ENCODE data around the gene RUSC1. TPM values are rescaled to one million over a fixed set of nuclear protein-coding genes. Genes with fewer than 3 reads are reported as not detected.

The RUSC1 gene
- total RNA-seq, 1 experiment from 2014 or later: 66.9 TPM

DNA sequence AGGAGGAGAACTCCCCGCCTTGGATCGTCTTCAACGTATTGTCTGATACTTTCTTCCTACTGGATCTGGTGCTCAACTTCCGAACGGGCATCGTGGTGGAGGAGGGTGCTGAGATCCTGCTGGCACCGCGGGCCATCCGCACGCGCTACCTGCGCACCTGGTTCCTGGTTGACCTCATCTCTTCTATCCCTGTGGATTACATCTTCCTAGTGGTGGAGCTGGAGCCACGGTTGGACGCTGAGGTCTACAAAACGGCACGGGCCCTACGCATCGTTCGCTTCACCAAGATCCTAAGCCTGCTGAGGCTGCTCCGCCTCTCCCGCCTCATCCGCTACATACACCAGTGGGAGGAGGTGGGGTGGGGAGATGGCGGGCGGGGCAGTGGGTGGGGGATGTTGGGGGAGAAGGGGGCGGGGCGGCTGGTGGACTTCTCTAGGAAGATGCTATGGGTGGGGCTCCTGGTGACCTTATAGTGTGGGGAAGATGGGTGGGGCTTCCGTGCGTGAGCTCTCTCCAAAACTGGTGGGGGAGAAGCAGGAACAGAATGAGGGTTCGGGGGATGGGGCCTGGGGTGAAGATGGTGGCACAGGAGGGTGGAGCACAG lies 38.1 kb upstream of the RUSC1 start:
- peaks cover 3 to 10% (median 7%) of the 10 kb centered on the region in 3 experiments; a peak in 5 of 7 replicates for H3K36me3 Mint-ChIP-seq (ENCODE audit: insufficient read depth in 1 of 3, low read depth in 3 of 3)
- Histone ChIP-seq H3K14ac (ENCODE audit: insufficient read depth, low read length) (no peak overlapping the region), H3K23me2 (ENCODE audit: insufficient read length, low read depth, low read length, poor library complexity, severe bottlenecking) (peaks cover 9% of the 10 kb centered on the region), H3K9me3 (ENCODE audit: control insufficient read depth, low read depth, low read length) (no peaks in the 10 kb centered on the region), H3K9ac (ENCODE audit: extremely low read depth, insufficient read length, low read length) (no peak overlapping the region), H3K4me2 (ENCODE audit: insufficient read depth, insufficient read length, low read length) (no peak overlapping the region), H3K27me3 (ENCODE audit: insufficient read depth, low read length) (no peaks in the 10 kb centered on the region), H2BK15ac (ENCODE audit: low read depth, low read length) (no peak overlapping the region), H3K79me1 (ENCODE audit: insufficient read depth, low read depth, low read length, poor library complexity, severe bottlenecking) (no peaks in the 10 kb centered on the region), H2BK5ac (ENCODE audit: insufficient read length, low read length) (no peak overlapping the region), H3K18ac (ENCODE audit: insufficient read length, low read depth, low read length) (no peak overlapping the region), H2BK120ac (ENCODE audit: low read depth, low read length, poor library complexity, severe bottlenecking) (no peak overlapping the region), H3T11ph (ENCODE audit: low read length) (no peak overlapping the region), H4K20me1 (ENCODE audit: control insufficient read depth, insufficient read depth, insufficient read length) (no peaks in the 10 kb centered on the region), H3K27ac (ENCODE audit: insufficient read length, low read depth, low read length) (no peak overlapping the region), H3K56ac (ENCODE audit: insufficient read length, low read depth, low read length) (no peak overlapping the region), H4K8ac (replicated peaks; ENCODE audit: insufficient read length, low read depth, low read length) (no peak overlapping the region), H2BK20ac (ENCODE audit: low read depth, low read length, poor library complexity, severe bottlenecking) (no peak overlapping the region), H3K23ac (ENCODE audit: insufficient read length, low read depth, low read length) (no peak overlapping the region), H2AK5ac (ENCODE audit: insufficient read length, low read length) (no peak overlapping the region), H3K4ac (ENCODE audit: low read depth, low read length) (no peak overlapping the region), H4K5ac (ENCODE audit: insufficient read length, low read depth, low read length) (no peak overlapping the region), H2BK12ac (ENCODE audit: insufficient read length, low read depth, low read length) (no peak overlapping the region), H4K91ac (ENCODE audit: insufficient read length, low read depth, low read length) (no peak overlapping the region), H2AFZ (ENCODE audit: low read length) (no peak overlapping the region), H3K79me2 (ENCODE audit: insufficient read depth, low read length) (no peaks in the 10 kb centered on the region), H3K4me1 (ENCODE audit: insufficient read depth, low read length) (peaks cover 6% of the 10 kb centered on the region; the same call in 1 of the 2 replicates)
- no CpG with 5 or more reads among the region's 29 CpGs for WGBS (ENCODE audit: extremely low coverage, insufficient read length, low lambda C conversion rate)
- H3K4me1 Mint-ChIP-seq: peaks cover 14 to 16% of the 10 kb centered on the region in 2 experiments
- DNase-seq: no peak
- TF ChIP-seq, protein P1, sequence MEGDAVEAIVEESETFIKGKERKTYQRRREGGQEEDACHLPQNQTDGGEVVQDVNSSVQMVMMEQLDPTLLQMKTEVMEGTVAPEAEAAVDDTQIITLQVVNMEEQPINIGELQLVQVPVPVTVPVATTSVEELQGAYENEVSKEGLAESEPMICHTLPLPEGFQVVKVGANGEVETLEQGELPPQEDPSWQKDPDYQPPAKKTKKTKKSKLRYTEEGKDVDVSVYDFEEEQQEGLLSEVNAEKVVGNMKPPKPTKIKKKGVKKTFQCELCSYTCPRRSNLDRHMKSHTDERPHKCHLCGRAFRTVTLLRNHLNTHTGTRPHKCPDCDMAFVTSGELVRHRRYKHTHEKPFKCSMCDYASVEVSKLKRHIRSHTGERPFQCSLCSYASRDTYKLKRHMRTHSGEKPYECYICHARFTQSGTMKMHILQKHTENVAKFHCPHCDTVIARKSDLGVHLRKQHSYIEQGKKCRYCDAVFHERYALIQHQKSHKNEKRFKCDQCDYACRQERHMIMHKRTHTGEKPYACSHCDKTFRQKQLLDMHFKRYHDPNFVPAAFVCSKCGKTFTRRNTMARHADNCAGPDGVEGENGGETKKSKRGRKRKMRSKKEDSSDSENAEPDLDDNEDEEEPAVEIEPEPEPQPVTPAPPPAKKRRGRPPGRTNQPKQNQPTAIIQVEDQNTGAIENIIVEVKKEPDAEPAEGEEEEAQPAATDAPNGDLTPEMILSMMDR (conservative IDR thresholded peaks at IDR 0.05): no peak
- no peak overlapping the region; a peak in 1 of 7 replicates for H3K27ac Mint-ChIP-seq
- no peaks in the 10 kb centered on the region for H3K27me3 Mint-ChIP-seq (ENCODE audit: low read depth)
- H3K4me3 Mint-ChIP-seq: no peak overlapping the region; a peak in 1 of 5 replicates
- no peaks in the 10 kb centered on the region for H3K9me3 Mint-ChIP-seq
